Esophagus muscularis mucosa (tissue), 4 donors: Measurements from ENCODE around the gene CYP4A11.

Experiments used
- EP300 ChIP-seq: sonication (generic); formaldehyde crosslinking; IDR thresholded peaks from one replicate; pipeline ENCODE4 v1.6.1; 2017; ENCODE audit warnings: antibody characterized with exemption
- POLR2A ChIP-seq: fragments of 450-650 bp; IDR thresholded peaks from one replicate; pipeline ENCODE4 v1.6.1; 2017; ENCODE audit warnings: antibody characterized with exemption, moderate library complexity, mild to moderate bottlenecking, low read depth
- TF ChIP-seq, protein P1 (sequence below), 3 experiments: fragments of 200-600 bp in 2 of 3; fragments of 450-650 bp in 1 of 3; sonication (generic) in 2 of 3; IDR thresholded peaks; one replicate each; pipeline ENCODE4 v1.5.1; 2017 to 2019; ENCODE audit warnings: antibody characterized with exemption in 3 of 3, mild to moderate bottlenecking in 2 of 3, moderate library complexity in 1 of 3

GRCh38 chr1:46941135-46941694, at the start of gene CYP4A11:
- TF ChIP-seq, protein P1, sequence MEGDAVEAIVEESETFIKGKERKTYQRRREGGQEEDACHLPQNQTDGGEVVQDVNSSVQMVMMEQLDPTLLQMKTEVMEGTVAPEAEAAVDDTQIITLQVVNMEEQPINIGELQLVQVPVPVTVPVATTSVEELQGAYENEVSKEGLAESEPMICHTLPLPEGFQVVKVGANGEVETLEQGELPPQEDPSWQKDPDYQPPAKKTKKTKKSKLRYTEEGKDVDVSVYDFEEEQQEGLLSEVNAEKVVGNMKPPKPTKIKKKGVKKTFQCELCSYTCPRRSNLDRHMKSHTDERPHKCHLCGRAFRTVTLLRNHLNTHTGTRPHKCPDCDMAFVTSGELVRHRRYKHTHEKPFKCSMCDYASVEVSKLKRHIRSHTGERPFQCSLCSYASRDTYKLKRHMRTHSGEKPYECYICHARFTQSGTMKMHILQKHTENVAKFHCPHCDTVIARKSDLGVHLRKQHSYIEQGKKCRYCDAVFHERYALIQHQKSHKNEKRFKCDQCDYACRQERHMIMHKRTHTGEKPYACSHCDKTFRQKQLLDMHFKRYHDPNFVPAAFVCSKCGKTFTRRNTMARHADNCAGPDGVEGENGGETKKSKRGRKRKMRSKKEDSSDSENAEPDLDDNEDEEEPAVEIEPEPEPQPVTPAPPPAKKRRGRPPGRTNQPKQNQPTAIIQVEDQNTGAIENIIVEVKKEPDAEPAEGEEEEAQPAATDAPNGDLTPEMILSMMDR (IDR thresholded peaks at IDR 0.05), result no peak
- TF ChIP-seq EP300 (no peak), POLR2A (no peak)
